CD4-positive, alpha-beta T cell treated with Interleukin-15 for 4 hours (primary cell): ENCODE data around the gene NACC2.

ENCODE experiments used
- DNase-seq: peaks from one replicate; pipeline ENCODE4 v3.0.0-alpha.2; 2020; ENCODE audit warnings: low spot score

NACC2 gene

GRCh38 chr9:136056546-136057235, 38.4 kb downstream of the NACC2 start:
- no peak for DNase-seq

GRCh38 chr9:136055715-136056545, 39.2 kb downstream of the NACC2 start:
- no peak for DNase-seq

DNA sequence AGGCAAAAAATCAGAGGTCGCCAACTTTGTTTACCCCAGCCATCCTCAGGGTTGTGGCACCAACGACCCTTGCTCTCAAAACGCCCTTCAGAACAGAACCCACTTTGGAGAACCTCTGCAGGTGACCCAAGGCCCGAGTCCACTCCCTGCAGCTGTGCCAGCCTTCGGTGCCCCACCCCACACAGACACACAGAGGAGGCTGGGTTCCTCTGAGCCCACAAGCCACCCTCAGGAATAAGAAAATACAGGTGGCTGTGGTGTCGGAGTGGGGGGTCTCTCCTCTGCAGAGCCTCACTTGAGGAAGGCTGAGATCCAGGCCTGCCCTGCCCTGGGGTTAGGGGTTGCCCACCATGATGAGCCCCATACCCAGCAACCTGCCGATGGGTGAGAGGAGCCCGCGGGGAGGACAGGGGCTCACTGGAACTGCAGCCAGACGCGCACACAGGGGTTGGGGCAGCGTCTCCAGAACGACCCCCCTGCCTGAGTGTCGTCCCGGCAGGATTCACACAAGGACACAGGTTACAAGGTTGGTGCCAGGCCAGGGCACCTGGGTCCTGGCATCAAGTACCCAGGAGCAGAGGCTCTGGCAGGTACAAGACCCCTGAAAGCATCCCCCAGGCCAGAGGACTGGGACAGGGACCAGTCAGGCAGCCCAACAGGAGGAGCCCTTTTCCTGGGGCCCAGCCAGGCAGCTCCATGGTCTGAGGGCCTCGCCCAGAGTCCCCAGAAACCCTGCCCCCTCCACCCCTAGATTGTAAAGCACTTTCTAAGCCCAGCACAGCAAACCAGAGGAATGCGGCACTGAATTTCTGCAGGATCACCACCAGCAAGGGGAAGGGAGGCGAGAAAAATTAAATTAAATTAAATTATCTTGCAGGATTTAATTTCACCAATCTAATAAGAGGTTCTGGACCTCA, 40.0 kb downstream of the NACC2 start:
- DNase-seq, result no peak

GRCh38 chr9:136054146-136054545, 40.9 kb downstream of the NACC2 start:
- DNase-seq, result no peak

DNA sequence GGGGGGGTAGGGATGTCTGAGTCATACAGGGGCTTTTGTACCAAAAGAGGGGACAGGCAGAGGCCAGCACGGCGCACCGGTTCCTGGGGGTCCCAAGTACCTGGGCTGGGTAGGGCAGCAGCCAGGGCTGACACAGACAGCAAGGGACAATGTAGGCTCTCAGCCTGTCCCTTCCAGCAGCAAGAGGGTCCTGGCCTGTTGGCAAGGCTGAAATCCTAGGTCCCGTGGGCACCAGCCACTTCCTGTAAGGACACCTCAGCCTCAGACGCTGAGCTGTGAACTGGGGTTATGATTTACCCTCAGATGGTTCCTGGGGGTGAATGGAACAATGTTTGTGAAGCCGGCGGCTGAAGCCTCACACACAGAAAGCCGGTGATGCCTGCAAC, 41.3 kb downstream of the NACC2 start:
- DNase-seq, result no peak

GRCh38 chr9:136052991-136053756, 41.9 kb downstream of the NACC2 start:
- no peak for DNase-seq

DNA sequence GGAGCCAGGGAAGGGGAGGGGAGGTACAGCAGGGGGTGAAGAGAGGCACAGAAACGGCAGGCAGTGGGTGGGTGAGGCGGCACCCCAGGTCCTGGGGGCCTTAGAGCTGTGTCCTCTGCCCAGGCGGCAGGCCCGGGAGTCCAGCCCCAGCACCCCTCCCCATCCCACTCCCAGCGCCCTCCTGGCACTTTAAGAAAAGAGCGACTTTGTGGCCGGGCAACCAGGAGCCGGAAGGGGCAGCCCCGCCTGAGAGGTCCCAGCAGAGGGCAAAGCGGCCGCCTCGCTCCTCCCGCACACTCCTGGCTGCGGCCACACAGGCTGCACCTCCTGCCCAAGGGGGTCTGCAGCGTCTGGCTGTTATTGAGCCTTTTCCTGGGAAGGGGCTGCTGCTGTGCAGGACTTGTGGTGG, 42.6 kb downstream of the NACC2 start:
- DNase-seq, result no peak

GRCh38 chr9:136051837-136052471, 43.1 kb downstream of the NACC2 start:
- DNase-seq, result peak; percentile 9

DNA sequence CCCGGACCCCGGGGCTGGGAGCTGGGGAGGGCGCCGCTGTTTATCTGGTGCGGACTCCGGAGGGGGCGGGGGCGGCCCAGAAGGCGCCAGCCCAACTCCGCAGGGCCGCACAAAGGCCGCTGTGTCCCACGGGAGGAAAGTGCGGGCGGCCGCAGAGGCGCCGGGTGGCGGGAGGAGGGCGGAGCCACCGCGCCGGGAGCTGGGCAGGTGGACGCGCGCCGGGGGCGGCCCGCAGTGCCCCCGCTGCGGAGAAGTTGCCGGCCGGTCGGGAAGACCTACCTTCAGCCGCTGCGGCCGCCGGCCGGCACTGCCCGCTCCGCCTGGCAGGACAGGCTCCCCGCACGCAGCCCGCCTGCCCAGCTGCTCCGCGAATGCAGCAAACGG, 43.6 kb downstream of the NACC2 start:
- no peak for DNase-seq

GRCh38 chr9:136050701-136051452, 44.2 kb downstream of the NACC2 start:
- DNase-seq, result no peak

- no peak for DNase-seq
These were observed 44.8 kb downstream of the NACC2 start for GRCh38 chr9:136050266-136050700.

- DNase-seq, result no peak
These were observed 45.4 kb downstream of the NACC2 start for GRCh38 chr9:136049491-136050265.

DNA sequence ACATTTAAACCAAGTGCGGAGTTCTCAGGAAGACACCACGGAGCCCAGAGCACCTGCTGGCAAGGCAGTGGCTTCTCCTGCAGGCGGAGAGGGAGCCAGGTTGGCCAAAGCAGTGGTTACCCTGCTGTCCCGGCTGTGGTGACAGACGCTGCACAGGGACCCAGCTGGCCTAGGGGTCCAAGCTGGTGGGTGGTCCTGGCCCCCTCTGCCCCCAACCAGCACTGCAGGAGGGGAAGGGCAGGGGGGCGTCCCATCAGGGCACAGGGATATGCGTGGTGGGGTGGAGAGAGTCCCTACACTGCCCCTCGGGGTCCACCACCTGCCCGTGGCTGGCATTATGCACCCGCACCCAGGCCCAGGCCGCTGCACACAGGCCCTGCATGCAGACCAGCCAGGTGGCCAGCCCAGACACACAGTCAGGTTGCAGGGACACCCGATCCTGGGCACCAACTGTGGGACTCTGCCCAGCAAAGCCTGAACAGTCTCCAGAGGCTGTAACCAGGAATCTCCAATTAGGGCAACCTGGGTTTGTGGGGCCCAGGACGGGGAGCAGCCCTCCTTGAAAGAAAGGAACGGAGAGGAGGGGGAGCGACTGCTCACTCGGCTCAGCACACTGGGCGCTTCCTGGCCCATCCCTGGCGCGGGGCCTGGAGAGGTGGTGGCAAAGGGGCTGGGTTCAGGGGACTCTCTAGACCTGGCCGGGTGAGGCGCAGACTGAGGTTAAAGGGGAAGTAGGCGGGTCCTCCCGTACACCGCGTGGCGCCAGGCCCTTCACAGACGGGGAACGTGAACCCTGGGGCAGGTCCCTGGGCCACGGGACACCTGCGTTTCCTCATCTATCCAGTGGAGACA, 46.3 kb downstream of the NACC2 start:
- DNase-seq, result no peak

- no peak for DNase-seq
These were observed 47.1 kb downstream of the NACC2 start for GRCh38 chr9:136047775-136048559.

DNA sequence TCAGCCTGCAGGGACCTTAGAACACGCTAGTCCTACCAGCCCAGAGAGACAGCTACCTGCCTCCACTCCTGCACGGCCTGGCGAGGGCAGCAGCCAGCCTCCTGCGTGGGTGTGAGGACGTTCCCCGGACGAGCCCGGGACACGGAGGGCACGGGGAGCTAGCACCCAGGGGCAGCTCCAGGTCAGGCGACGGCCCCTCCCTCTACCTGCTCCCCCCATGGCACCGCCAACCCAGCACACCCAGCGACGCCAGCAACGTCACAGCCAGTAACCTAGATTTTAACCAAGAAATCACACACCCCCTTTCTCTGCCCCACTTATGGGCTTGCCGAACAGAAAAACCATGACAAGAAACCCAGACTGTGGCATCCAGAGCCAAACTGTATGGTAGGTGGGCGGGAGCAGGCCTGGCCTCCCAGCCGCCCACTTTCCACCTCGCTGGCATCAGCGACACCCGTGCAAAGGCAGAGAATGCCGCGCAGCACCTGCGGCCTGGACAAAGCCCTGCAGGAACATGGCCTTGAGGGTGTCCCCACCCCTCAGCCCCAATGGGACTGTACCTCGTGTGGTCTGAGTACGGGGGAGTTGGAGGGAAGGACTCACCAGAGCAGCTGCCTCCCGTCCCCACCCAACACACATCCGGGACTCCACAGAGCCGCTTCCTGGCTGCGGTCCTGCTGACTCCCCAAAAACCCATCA, 47.9 kb downstream of the NACC2 start:
- no peak for DNase-seq

GRCh38 chr9:136046554-136046920, 48.6 kb downstream of the NACC2 start:
- no peak for DNase-seq
